Activated CD4-positive, alpha-beta T cell treated with anti-CD3 and anti-CD28 coated beads, Interleukin-10, Interleukin-2, amounts not matched to agents 100 ng/mL and 50 ng/mL, durations not matched to agents 16 hours and 8 hours (primary cell): Measurements from ENCODE around the gene MLLT10.
"Not testable (repeated sequence)": the region's sequence is repeated elsewhere in the genome, so short reads cannot be mapped to it uniquely, and the experiment has no call there.

ENCODE experiments used
- DNase-seq: peaks from one replicate; pipeline ENCODE4 v3.0.0-alpha.2; 2020

The MLLT10 gene

GRCh38 chr10:21588159-21588558, 54.1 kb downstream of the MLLT10 start:
- peak; percentile 24 for DNase-seq

GRCh38 chr10:21593986-21594385, 60.0 kb downstream of the MLLT10 start:
- DNase-seq, result no peak

- peak; percentile 31 for DNase-seq
These were observed 65.5 kb downstream of the MLLT10 start for GRCh38 chr10:21599582-21599981.

- peak; percentile 15 for DNase-seq
These were observed 66.9 kb downstream of the MLLT10 start for GRCh38 chr10:21600804-21601433.

- DNase-seq, result no peak
These were observed 68.3 kb downstream of the MLLT10 start for GRCh38 chr10:21602313-21602712.

- DNase-seq, result no peak
These were observed 69.7 kb downstream of the MLLT10 start for GRCh38 chr10:21603721-21604120.

- DNase-seq, result no peak
These were observed 70.6 kb downstream of the MLLT10 start for GRCh38 chr10:21604651-21605050.

GRCh38 chr10:21607907-21608306, 73.9 kb downstream of the MLLT10 start:
- DNase-seq, result no peak

- no peak for DNase-seq
These were observed 80.0 kb downstream of the MLLT10 start for GRCh38 chr10:21614000-21614399.

GRCh38 chr10:21617267-21617666, 83.2 kb downstream of the MLLT10 start:
- no peak for DNase-seq

- no peak for DNase-seq
These were observed 89.3 kb downstream of the MLLT10 start for GRCh38 chr10:21623291-21623690.

GRCh38 chr10:21624421-21624820, 90.4 kb downstream of the MLLT10 start:
- not testable (repeated sequence) for DNase-seq

- DNase-seq, result no peak
These were observed 90.9 kb downstream of the MLLT10 start for GRCh38 chr10:21624951-21625350.

- no peak for DNase-seq
These were observed 91.7 kb downstream of the MLLT10 start for GRCh38 chr10:21625623-21626229.

GRCh38 chr10:21626457-21627161, 92.6 kb downstream of the MLLT10 start:
- no peak for DNase-seq

- no peak for DNase-seq
These were observed 93.3 kb downstream of the MLLT10 start for GRCh38 chr10:21627331-21627730.

GRCh38 chr10:21628023-21628422, 94.0 kb downstream of the MLLT10 start:
- no peak for DNase-seq

- DNase-seq, result not testable (repeated sequence)
These were observed 94.6 kb downstream of the MLLT10 start for GRCh38 chr10:21628645-21629044.

- DNase-seq, result no peak
These were observed 100.8 kb downstream of the MLLT10 start for GRCh38 chr10:21634599-21635365.

- no peak for DNase-seq
These were observed 103.8 kb downstream of the MLLT10 start for GRCh38 chr10:21637795-21638194.

- DNase-seq, result no peak
These were observed 104.6 kb downstream of the MLLT10 start for GRCh38 chr10:21638681-21639080.

- no peak for DNase-seq
These were observed 114.0 kb downstream of the MLLT10 start for GRCh38 chr10:21648040-21648439.

- peak; percentile 62 for DNase-seq
These were observed 115.4 kb downstream of the MLLT10 start for GRCh38 chr10:21649454-21649872.
